SK-N-SH treated with all-trans-retinoic acid at 6 μM for 48 hours (cell line): ENCODE measurements around the gene ACO1.

ENCODE experiments used
- ATAC-seq: fragments of 200-7000 bp; cut with Tn5 transposase; 3 replicates; pipeline ENCODE4 v1.9.1; 2020; ENCODE audit warnings: mild to moderate bottlenecking, moderate library complexity
- ARNTL ChIP-seq: fragments of 450-650 bp; formaldehyde crosslinking; IDR thresholded peaks from 2 replicates; pipeline ENCODE4 v1.5.0; 2020; ENCODE audit warnings: low read depth, mild to moderate bottlenecking, moderate library complexity, borderline replicate concordance
- BACH2 ChIP-seq: fragments of 250-450 bp; sonication (Bioruptor Pico); IDR thresholded peaks from 2 replicates; pipeline ENCODE4 v1.9.0; 2021; ENCODE audit warnings: mild to moderate bottlenecking, borderline replicate concordance
- CSDC2 ChIP-seq: fragments of 250-450 bp; sonication (Bioruptor Pico); IDR thresholded peaks from 2 replicates; pipeline ENCODE4 v1.5.0; 2020; ENCODE audit warnings: mild to moderate bottlenecking, moderate library complexity
- CSRNP3 ChIP-seq: fragments of 250-450 bp; sonication (Bioruptor Pico); IDR thresholded peaks from 2 replicates; pipeline ENCODE4 v1.5.1; 2021; ENCODE audit warnings: mild to moderate bottlenecking, moderate library complexity
- ESRRG ChIP-seq: fragments of 250-450 bp; sonication (Bioruptor Pico); IDR thresholded peaks from 2 replicates; pipeline ENCODE4 v1.6.1; 2021; ENCODE audit warnings: mild to moderate bottlenecking
- GLIS3 ChIP-seq: fragments of 250-450 bp; sonication (Bioruptor Pico); IDR thresholded peaks from 2 replicates; pipeline ENCODE4 v1.5.0; 2020; ENCODE audit warnings: mild to moderate bottlenecking, moderate library complexity
- ISL1 ChIP-seq: fragments of 250-450 bp; sonication (Bioruptor Pico); IDR thresholded peaks from 2 replicates; pipeline ENCODE4 v2.1.2; 2022; ENCODE audit warnings: mild to moderate bottlenecking, moderate library complexity
- OSR1 ChIP-seq: fragments of 250-450 bp; sonication (Bioruptor Pico); IDR thresholded peaks from 2 replicates; pipeline ENCODE4 v1.8.0; 2022; ENCODE audit warnings: moderate library complexity, mild to moderate bottlenecking, inconsistent platforms
- PATZ1 ChIP-seq: fragments of 250-450 bp; sonication (Bioruptor Pico); IDR thresholded peaks from 2 replicates; pipeline ENCODE4 v1.8.0; 2020; ENCODE audit warnings: mild to moderate bottlenecking, moderate library complexity, borderline replicate concordance
- SNAI2 ChIP-seq: fragments of 250-450 bp; sonication (Bioruptor Pico); IDR thresholded peaks from 2 replicates; pipeline ENCODE4 v1.5.0; 2020; ENCODE audit warnings: mild to moderate bottlenecking, moderate library complexity
- TOX ChIP-seq: fragments of 250-450 bp; sonication (Bioruptor Pico); IDR thresholded peaks from 2 replicates; pipeline ENCODE4 v1.8.0; 2021; ENCODE audit warnings: mild to moderate bottlenecking, moderate library complexity, borderline replicate concordance
- ZC3H10 ChIP-seq: fragments of 250-450 bp; sonication (Bioruptor Pico); IDR thresholded peaks from 2 replicates; pipeline ENCODE4 v1.5.1; 2021; ENCODE audit warnings: mild to moderate bottlenecking, moderate library complexity
- ZFP3 ChIP-seq: fragments of 250-450 bp; sonication (Bioruptor Pico); IDR thresholded peaks from 2 replicates; pipeline ENCODE4 v1.5.0; 2020; ENCODE audit warnings: mild to moderate bottlenecking, moderate library complexity
- ZFP30 ChIP-seq: fragments of 450-650 bp; formaldehyde crosslinking; IDR thresholded peaks from 2 replicates; pipeline ENCODE4 v1.5.0; 2022; ENCODE audit warnings: mild to moderate bottlenecking, moderate library complexity
- ZNF565 ChIP-seq: fragments of 450-650 bp; formaldehyde crosslinking; conservative IDR thresholded peaks from 2 replicates; pipeline ENCODE4 v1.5.0; 2020; ENCODE audit warnings: low read depth, mild to moderate bottlenecking, moderate library complexity
- ZNF70 ChIP-seq: fragments of 450-650 bp; formaldehyde crosslinking; IDR thresholded peaks from 2 replicates; pipeline ENCODE4 v1.5.0; 2020; ENCODE audit warnings: mild to moderate bottlenecking, moderate library complexity
- TF ChIP-seq, protein P1 (sequence below): fragments of 250-450 bp; sonication (Bioruptor Pico); IDR thresholded peaks from 2 replicates; pipeline ENCODE4 v1.5.0; 2020; ENCODE audit warnings: mild to moderate bottlenecking, moderate library complexity
- TF ChIP-seq, protein P2 (sequence below): fragments of 250-450 bp; sonication (Bioruptor Pico); IDR thresholded peaks from 2 replicates; pipeline ENCODE4 v1.5.1; 2020; ENCODE audit warnings: low read depth, mild to moderate bottlenecking, moderate library complexity
- TF ChIP-seq, protein P3 (sequence below): fragments of 250-450 bp; sonication (Bioruptor Pico); IDR thresholded peaks from 2 replicates; pipeline ENCODE4 v1.8.0; 2021; ENCODE audit warnings: low read depth, mild to moderate bottlenecking, moderate library complexity, borderline replicate concordance

The ACO1 gene

GRCh38 chr9:32384002-32384363 lies 460 bp upstream of the ACO1 start:
- TF ChIP-seq ZNF565 (CRISPR knock-in tag), result no peak
- TF ChIP-seq, protein P1, sequence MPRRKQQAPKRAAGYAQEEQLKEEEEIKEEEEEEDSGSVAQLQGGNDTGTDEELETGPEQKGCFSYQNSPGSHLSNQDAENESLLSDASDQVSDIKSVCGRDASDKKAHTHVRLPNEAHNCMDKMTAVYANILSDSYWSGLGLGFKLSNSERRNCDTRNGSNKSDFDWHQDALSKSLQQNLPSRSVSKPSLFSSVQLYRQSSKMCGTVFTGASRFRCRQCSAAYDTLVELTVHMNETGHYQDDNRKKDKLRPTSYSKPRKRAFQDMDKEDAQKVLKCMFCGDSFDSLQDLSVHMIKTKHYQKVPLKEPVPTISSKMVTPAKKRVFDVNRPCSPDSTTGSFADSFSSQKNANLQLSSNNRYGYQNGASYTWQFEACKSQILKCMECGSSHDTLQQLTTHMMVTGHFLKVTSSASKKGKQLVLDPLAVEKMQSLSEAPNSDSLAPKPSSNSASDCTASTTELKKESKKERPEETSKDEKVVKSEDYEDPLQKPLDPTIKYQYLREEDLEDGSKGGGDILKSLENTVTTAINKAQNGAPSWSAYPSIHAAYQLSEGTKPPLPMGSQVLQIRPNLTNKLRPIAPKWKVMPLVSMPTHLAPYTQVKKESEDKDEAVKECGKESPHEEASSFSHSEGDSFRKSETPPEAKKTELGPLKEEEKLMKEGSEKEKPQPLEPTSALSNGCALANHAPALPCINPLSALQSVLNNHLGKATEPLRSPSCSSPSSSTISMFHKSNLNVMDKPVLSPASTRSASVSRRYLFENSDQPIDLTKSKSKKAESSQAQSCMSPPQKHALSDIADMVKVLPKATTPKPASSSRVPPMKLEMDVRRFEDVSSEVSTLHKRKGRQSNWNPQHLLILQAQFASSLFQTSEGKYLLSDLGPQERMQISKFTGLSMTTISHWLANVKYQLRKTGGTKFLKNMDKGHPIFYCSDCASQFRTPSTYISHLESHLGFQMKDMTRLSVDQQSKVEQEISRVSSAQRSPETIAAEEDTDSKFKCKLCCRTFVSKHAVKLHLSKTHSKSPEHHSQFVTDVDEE (CRISPR knock-in tag), result no peak
- TF ChIP-seq, protein P2, sequence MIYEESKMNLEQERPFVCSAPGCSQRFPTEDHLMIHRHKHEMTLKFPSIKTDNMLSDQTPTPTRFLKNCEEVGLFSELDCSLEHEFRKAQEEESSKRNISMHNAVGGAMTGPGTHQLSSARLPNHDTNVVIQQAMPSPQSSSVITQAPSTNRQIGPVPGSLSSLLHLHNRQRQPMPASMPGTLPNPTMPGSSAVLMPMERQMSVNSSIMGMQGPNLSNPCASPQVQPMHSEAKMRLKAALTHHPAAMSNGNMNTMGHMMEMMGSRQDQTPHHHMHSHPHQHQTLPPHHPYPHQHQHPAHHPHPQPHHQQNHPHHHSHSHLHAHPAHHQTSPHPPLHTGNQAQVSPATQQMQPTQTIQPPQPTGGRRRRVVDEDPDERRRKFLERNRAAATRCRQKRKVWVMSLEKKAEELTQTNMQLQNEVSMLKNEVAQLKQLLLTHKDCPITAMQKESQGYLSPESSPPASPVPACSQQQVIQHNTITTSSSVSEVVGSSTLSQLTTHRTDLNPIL (CRISPR knock-in tag), result no peak
- TF ChIP-seq, all 23 proteins: peak for 0
- ATAC-seq, result no peak; the same call in 2 of the 3 replicates

GRCh38 chr9:32385152-32385884 lies 875 bp downstream of the ACO1 start:
- no peak for TF ChIP-seq ZC3H10 (CRISPR knock-in tag)
- TF ChIP-seq ZFP3 (CRISPR knock-in tag), result no peak
- TF ChIP-seq, protein P1 (CRISPR knock-in tag), result no peak
- TF ChIP-seq ISL1 (CRISPR knock-in tag), result no peak
- TF ChIP-seq ESRRG (CRISPR knock-in tag), result no peak
- TF ChIP-seq ZNF70 (CRISPR knock-in tag), result no peak; the same call in 1 of the 2 replicates
- no peak for TF ChIP-seq OSR1 (CRISPR knock-in tag)
- TF ChIP-seq, protein P3, sequence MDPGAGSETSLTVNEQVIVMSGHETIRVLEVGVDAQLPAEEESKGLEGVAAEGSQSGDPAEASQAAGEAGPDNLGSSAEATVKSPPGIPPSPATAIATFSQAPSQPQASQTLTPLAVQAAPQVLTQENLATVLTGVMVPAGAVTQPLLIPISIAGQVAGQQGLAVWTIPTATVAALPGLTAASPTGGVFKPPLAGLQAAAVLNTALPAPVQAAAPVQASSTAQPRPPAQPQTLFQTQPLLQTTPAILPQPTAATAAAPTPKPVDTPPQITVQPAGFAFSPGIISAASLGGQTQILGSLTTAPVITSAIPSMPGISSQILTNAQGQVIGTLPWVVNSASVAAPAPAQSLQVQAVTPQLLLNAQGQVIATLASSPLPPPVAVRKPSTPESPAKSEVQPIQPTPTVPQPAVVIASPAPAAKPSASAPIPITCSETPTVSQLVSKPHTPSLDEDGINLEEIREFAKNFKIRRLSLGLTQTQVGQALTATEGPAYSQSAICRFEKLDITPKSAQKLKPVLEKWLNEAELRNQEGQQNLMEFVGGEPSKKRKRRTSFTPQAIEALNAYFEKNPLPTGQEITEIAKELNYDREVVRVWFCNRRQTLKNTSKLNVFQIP, result no peak
- no peak for TF ChIP-seq PATZ1 (CRISPR knock-in tag)
- TF ChIP-seq CSDC2 (CRISPR knock-in tag), result no peak
- no peak for TF ChIP-seq CSRNP3 (CRISPR knock-in tag)
- no peak for TF ChIP-seq GLIS3
- TF ChIP-seq ARNTL, result no peak
- no peak for TF ChIP-seq SNAI2 (CRISPR knock-in tag)
- TF ChIP-seq BACH2, result no peak
- no peak for TF ChIP-seq ZFP30
- no peak for TF ChIP-seq TOX (CRISPR knock-in tag)
- TF ChIP-seq, all 23 proteins: peak for 0
- ATAC-seq, result peak; percentile 13
